Kidney (tissue), 14 donors: ENCODE measurements around the gene FAM13A. TPM values are rescaled to one million over a fixed set of nuclear protein-coding genes. Genes with fewer than 3 reads are reported as not detected.
"Not testable (repeated sequence)": the region's sequence is repeated elsewhere in the genome, so short reads cannot be mapped to it uniquely, and the experiment has no call there.

ENCODE experiments used
- DNase-seq, 5 donors: peaks; one replicate each; pipeline ENCODE4 v3.0.0-alpha.2; 2013 to 2020
- FAIRE-seq: peaks from 2 replicates; lab custom pipeline; 2012; peaks lifted over from hg19 to GRCh38; lab: Jason Lieb, UNC
- H3K27ac ChIP-seq, 2 donors: one replicate each; pipeline ENCODE4 v1.7.0; 2013; ENCODE audit warnings: low read depth in 2 of 2, low read length in 2 of 2, inconsistent platforms in 1 of 2
- H3K27me3 ChIP-seq: one replicate; pipeline ENCODE4 v1.7.1; 2013; ENCODE audit warnings: low read length, inconsistent platforms; ENCODE audit not compliant: control insufficient read depth, insufficient read depth
- H3K36me3 ChIP-seq, 3 donors: one replicate each; pipeline versions ENCODE4 v1.7.0 to v1.7.1; 2013; ENCODE audit warnings: low read length in 3 of 3, control low read depth in 1 of 3, inconsistent platforms in 1 of 3; ENCODE audit not compliant: insufficient read depth in 3 of 3, control insufficient read depth in 2 of 3
- H3K4me1 ChIP-seq, 3 donors: one replicate each; pipeline versions ENCODE4 v1.7.0 to v1.7.1; 2013; ENCODE audit warnings: low read length in 3 of 3, inconsistent platforms in 1 of 3, low read depth in 1 of 3; ENCODE audit not compliant: control insufficient read depth in 2 of 3, insufficient read depth in 2 of 3
- H3K4me3 ChIP-seq, 3 donors: one replicate each; pipeline versions ENCODE4 v1.7.0 to v1.8.1; 2013; ENCODE audit warnings: low read length in 3 of 3, control low read depth in 1 of 3, inconsistent platforms in 1 of 3
- H3K9ac ChIP-seq, 3 donors: one replicate each; pipeline versions ENCODE4 v1.7.0 to v1.7.1; 2013; ENCODE audit warnings: low read length in 3 of 3, control low read depth in 1 of 3, inconsistent platforms in 1 of 3
- H3K9me3 ChIP-seq, 3 donors: one replicate each; pipeline versions ENCODE4 v1.7.0 to v1.7.1; 2013; ENCODE audit warnings: low read length in 3 of 3, control low read depth in 1 of 3, inconsistent platforms in 1 of 3; ENCODE audit not compliant: control insufficient read depth in 2 of 3, insufficient read depth in 1 of 3
- CTCF ChIP-seq: IDR thresholded peaks from 3 replicates; pipeline ENCODE4 v1.5.1; 2012; ENCODE audit warnings: mild to moderate bottlenecking, moderate library complexity, borderline replicate concordance; ENCODE audit not compliant: insufficient read depth; ENCODE audit errors: extremely low read depth
- intact Hi-C: fragments of 100-400 bp; cut with DNase I; formaldehyde crosslinking; loops from one replicate; pipeline ENCODE4 v1.11.1; 2022
- polyA plus RNA-seq: library from polyadenylated mRNA; stranded (reverse); fragments of 350-450 nt; fragmentation: Illumina TruSeq; extraction: RNeasy Lipid Tissue Mini Kit (QIAGEN cat#74804); gene quantifications from one replicate; pipeline ENCODE4 v1.2.3, GENCODE V29; 2014; ENCODE audit warnings: low read depth, low replicate concordance; ENCODE audit not compliant: insufficient read depth
- total RNA-seq: library from RNA; stranded (reverse); fragmentation: NEBNext Ultra II Directional; extraction: Animal tissue kit (Norgen Biotek cat#: 25700); gene quantifications from one replicate; pipeline ENCODE4 v1.2.1, GENCODE V29; 2021
- donor health status: control.
- donor health status: control.
- donor health status: control.
- donor health status: control.
- donor health status: control.
- donor health status: DM: yes; HTN: yes; CAD: no.
- donor health status: Normal renal cell carcinoma (clear cell type).

Gene FAM13A
- total and polyA plus RNA-seq, 2 donors from 2014 or later = 12.9 to 48.3 TPM

GRCh38 chr4:88927420-88927819 is 129.6 kb downstream of the FAM13A start:
- DNase-seq = no peak
- H3K4me1 ChIP-seq = no peaks in the 10 kb centered on the region
- no peak overlapping the region for H3K27ac ChIP-seq
- no peak overlapping the region for H3K4me3 ChIP-seq
- no peak overlapping the region for H3K9ac ChIP-seq
- no peaks in the 10 kb centered on the region for H3K36me3 ChIP-seq
- H3K9me3 ChIP-seq = no peaks in the 10 kb centered on the region
- FAIRE-seq = no peak
- TF ChIP-seq CTCF = no peak
- intact Hi-C loops = no loop called here
- H3K27me3 ChIP-seq = no peaks in the 10 kb centered on the region

- intact Hi-C loops = no loop called here
- Histone ChIP-seq H3K4me1 (no peaks in the 10 kb centered on the region), H3K9ac (no peak overlapping the region), H3K27ac (no peak overlapping the region), H3K36me3 (no peaks in the 10 kb centered on the region), H3K9me3 (no peaks in the 10 kb centered on the region), H3K27me3 (no peaks in the 10 kb centered on the region), H3K4me3 (no peak overlapping the region)
- DNase-seq (no peak), FAIRE-seq (no peak)
- TF ChIP-seq CTCF = no peak
These were observed 137.9 kb downstream of the FAM13A start for GRCh38 chr4:88919056-88919455.

GRCh38 chr4:88913181-88913580 is 143.8 kb downstream of the FAM13A start:
- FAIRE-seq, intact Hi-C loops, DNase-seq, H3K9me3 ChIP-seq, H3K27ac ChIP-seq, H3K4me3 ChIP-seq, H3K27me3 ChIP-seq, H3K9ac ChIP-seq, H3K36me3 ChIP-seq, H3K4me1 ChIP-seq: not testable (repeated sequence)

GRCh38 chr4:88911246-88912212 is 145.5 kb downstream of the FAM13A start:
- DNase-seq (no peak), FAIRE-seq (no peak)
- intact Hi-C loops = no loop called here
- H3K4me3 ChIP-seq = no peak overlapping the region
- no peak overlapping the region for H3K9ac ChIP-seq
- H3K27ac ChIP-seq = no peak overlapping the region
- no peak for TF ChIP-seq CTCF
- no peaks in the 10 kb centered on the region for H3K9me3 ChIP-seq
- H3K36me3 ChIP-seq = no peaks in the 10 kb centered on the region
- H3K4me1 ChIP-seq = no peaks in the 10 kb centered on the region
- H3K27me3 ChIP-seq = no peaks in the 10 kb centered on the region
